ENCODE measurements around the gene MAN1C1.

The MAN1C1 gene

GRCh38 chr1:25774921-25775771 is 158.6 kb downstream of the MAN1C1 start:
- Histone ChIP-seq H4K8ac (ENCODE audit: low read depth, low read length) (no peak overlapping the region), H3K4me3 (ENCODE audit: low read length in 2 of 2) (no peak overlapping the region), H2BK15ac (ENCODE audit: low read length) (no peak overlapping the region), H3K36me3 (replicated peaks in 1 of 2; ENCODE audit: control insufficient read depth in 2 of 2, insufficient read depth in 2 of 2, low read length in 2 of 2) (no peaks in the 10 kb centered on the region), H3K9ac (ENCODE audit: low read depth, low read length, poor library complexity) (peak overlapping the region; percentile 50), H2BK5ac (ENCODE audit: low read length) (no peak overlapping the region), H3K27ac (replicated peaks; ENCODE audit: low read length) (no peak overlapping the region), H3K4me1 (ENCODE audit: control insufficient read depth in 2 of 2, insufficient read depth in 1 of 2, low read depth in 1 of 2, low read length in 2 of 2) (peaks cover 21 to 34% of the 10 kb centered on the region in 2 donors), H3K23ac (ENCODE audit: low read depth, low read length, poor library complexity) (no peak overlapping the region), H3K14ac (ENCODE audit: low read length) (no peak overlapping the region), H4K91ac (ENCODE audit: low read depth, low read length, poor library complexity) (no peak overlapping the region), H2BK120ac (ENCODE audit: low read depth, low read length) (no peak overlapping the region), H3K4me2 (ENCODE audit: insufficient read depth, low read length, poor library complexity, severe bottlenecking) (no peak overlapping the region), H3K27me3 (ENCODE audit: control insufficient read depth in 3 of 3, insufficient read depth in 3 of 3, low read depth in 1 of 3, low read length in 3 of 3) (no peaks in the 10 kb centered on the region), H2AK5ac (ENCODE audit: low read depth, low read length) (peak overlapping the region; percentile 14), H3K18ac (ENCODE audit: low read length) (peak overlapping the region; percentile 60), H3K9me3 (replicated peaks in 1 of 2; ENCODE audit: control insufficient read depth in 2 of 2, insufficient read depth in 1 of 2, low read depth in 1 of 2, low read length in 2 of 2) (no peaks in the 10 kb centered on the region), H2AFZ (ENCODE audit: low read length) (no peak overlapping the region), H3K4ac (ENCODE audit: low read length) (no peak overlapping the region), H2BK12ac (ENCODE audit: low read length) (peak overlapping the region; percentile 52), H3K79me1 (ENCODE audit: low read depth, low read length) (no peaks in the 10 kb centered on the region)
- no CpG with 5 or more reads among the region's 16 CpGs for WGBS, 2 donors (ENCODE audit: extremely low coverage in 2 of 2, insufficient read length in 2 of 2, insufficient replicate concordance in 1 of 2)
- no peak for DNase-seq (ENCODE audit: low spot score)

GRCh38 chr1:25779388-25779787 is 162.8 kb downstream of the MAN1C1 start:
- Histone ChIP-seq H3K4ac (ENCODE audit: low read length) (no peak overlapping the region), H3K4me3 (ENCODE audit: low read length in 2 of 2) (no peak overlapping the region), H2BK120ac (ENCODE audit: low read depth, low read length) (no peak overlapping the region), H2BK15ac (ENCODE audit: low read length) (no peak overlapping the region), H3K14ac (ENCODE audit: low read length) (no peak overlapping the region), H4K91ac (ENCODE audit: low read depth, low read length, poor library complexity) (no peak overlapping the region), H3K18ac (ENCODE audit: low read length) (no peak overlapping the region), H2BK5ac (ENCODE audit: low read length) (no peak overlapping the region), H4K8ac (ENCODE audit: low read depth, low read length) (no peak overlapping the region), H3K23ac (ENCODE audit: low read depth, low read length, poor library complexity) (no peak overlapping the region), H3K9ac (ENCODE audit: low read depth, low read length, poor library complexity) (no peak overlapping the region), H3K4me2 (ENCODE audit: insufficient read depth, low read length, poor library complexity, severe bottlenecking) (no peak overlapping the region), H2BK12ac (ENCODE audit: low read length) (no peak overlapping the region), H3K4me1 (ENCODE audit: control insufficient read depth in 2 of 2, insufficient read depth in 1 of 2, low read depth in 1 of 2, low read length in 2 of 2) (peaks cover 14 to 31% of the 10 kb centered on the region in 2 donors), H3K9me3 (replicated peaks in 1 of 2; ENCODE audit: control insufficient read depth in 2 of 2, insufficient read depth in 1 of 2, low read depth in 1 of 2, low read length in 2 of 2) (no peaks in the 10 kb centered on the region), H3K27me3 (ENCODE audit: control insufficient read depth in 3 of 3, insufficient read depth in 3 of 3, low read depth in 1 of 3, low read length in 3 of 3) (no peaks in the 10 kb centered on the region), H3K79me1 (ENCODE audit: low read depth, low read length) (no peaks in the 10 kb centered on the region), H2AK5ac (ENCODE audit: low read depth, low read length) (no peak overlapping the region), H3K36me3 (replicated peaks in 1 of 2; ENCODE audit: control insufficient read depth in 2 of 2, insufficient read depth in 2 of 2, low read length in 2 of 2) (no peaks in the 10 kb centered on the region), H2AFZ (ENCODE audit: low read length) (no peak overlapping the region), H3K27ac (replicated peaks; ENCODE audit: low read length) (no peak overlapping the region)
- WGBS, 2 donors (ENCODE audit: extremely low coverage in 2 of 2, insufficient read length in 2 of 2, insufficient replicate concordance in 1 of 2): no CpG with 5 or more reads among the region's 8 CpGs
- no peak for DNase-seq (ENCODE audit: low spot score)

- Histone ChIP-seq H2BK5ac (ENCODE audit: low read length) (no peak overlapping the region), H3K4me1 (ENCODE audit: control insufficient read depth in 2 of 2, insufficient read depth in 1 of 2, low read depth in 1 of 2, low read length in 2 of 2) (peaks cover 16 to 35% of the 10 kb centered on the region in 2 donors), H3K79me1 (ENCODE audit: low read depth, low read length) (no peaks in the 10 kb centered on the region), H3K27ac (replicated peaks; ENCODE audit: low read length) (no peak overlapping the region), H3K4me3 (ENCODE audit: low read length in 2 of 2) (no peak overlapping the region), H4K91ac (ENCODE audit: low read depth, low read length, poor library complexity) (no peak overlapping the region), H3K18ac (ENCODE audit: low read length) (no peak overlapping the region), H3K9ac (ENCODE audit: low read depth, low read length, poor library complexity) (no peak overlapping the region), H3K27me3 (ENCODE audit: control insufficient read depth in 3 of 3, insufficient read depth in 3 of 3, low read depth in 1 of 3, low read length in 3 of 3) (no peaks in the 10 kb centered on the region), H2AK5ac (ENCODE audit: low read depth, low read length) (no peak overlapping the region), H3K4ac (ENCODE audit: low read length) (no peak overlapping the region), H3K14ac (ENCODE audit: low read length) (no peak overlapping the region), H2BK120ac (ENCODE audit: low read depth, low read length) (no peak overlapping the region), H2AFZ (ENCODE audit: low read length) (no peak overlapping the region), H3K4me2 (ENCODE audit: insufficient read depth, low read length, poor library complexity, severe bottlenecking) (no peak overlapping the region), H3K36me3 (replicated peaks in 1 of 2; ENCODE audit: control insufficient read depth in 2 of 2, insufficient read depth in 2 of 2, low read length in 2 of 2) (no peaks in the 10 kb centered on the region), H2BK15ac (ENCODE audit: low read length) (no peak overlapping the region), H4K8ac (ENCODE audit: low read depth, low read length) (no peak overlapping the region), H2BK12ac (ENCODE audit: low read length) (no peak overlapping the region), H3K9me3 (replicated peaks in 1 of 2; ENCODE audit: control insufficient read depth in 2 of 2, insufficient read depth in 1 of 2, low read depth in 1 of 2, low read length in 2 of 2) (no peaks in the 10 kb centered on the region), H3K23ac (ENCODE audit: low read depth, low read length, poor library complexity) (no peak overlapping the region)
- WGBS, 2 donors (ENCODE audit: extremely low coverage in 2 of 2, insufficient read length in 2 of 2, insufficient replicate concordance in 1 of 2): no CpG with 5 or more reads among the region's 4 CpGs
- no peak for DNase-seq (ENCODE audit: low spot score)
Observed at GRCh38 chr1:25779894-25780293, 163.3 kb downstream of the MAN1C1 start.

GRCh38 chr1:25780318-25781129 is 163.9 kb downstream of the MAN1C1 start:
- Histone ChIP-seq H3K36me3 (replicated peaks in 1 of 2; ENCODE audit: control insufficient read depth in 2 of 2, insufficient read depth in 2 of 2, low read length in 2 of 2) (no peaks in the 10 kb centered on the region), H2BK5ac (ENCODE audit: low read length) (no peak overlapping the region), H3K27ac (replicated peaks; ENCODE audit: low read length) (no peak overlapping the region), H3K9ac (ENCODE audit: low read depth, low read length, poor library complexity) (peak overlapping the region; percentile 36), H3K23ac (ENCODE audit: low read depth, low read length, poor library complexity) (peak overlapping the region; percentile 61), H3K4ac (ENCODE audit: low read length) (no peak overlapping the region), H3K4me1 (ENCODE audit: control insufficient read depth in 2 of 2, insufficient read depth in 1 of 2, low read depth in 1 of 2, low read length in 2 of 2) (peaks cover 11 to 34% of the 10 kb centered on the region in 2 donors), H2BK120ac (ENCODE audit: low read depth, low read length) (no peak overlapping the region), H3K4me2 (ENCODE audit: insufficient read depth, low read length, poor library complexity, severe bottlenecking) (no peak overlapping the region), H3K4me3 (ENCODE audit: low read length in 2 of 2) (no peak overlapping the region), H3K9me3 (replicated peaks in 1 of 2; ENCODE audit: control insufficient read depth in 2 of 2, insufficient read depth in 1 of 2, low read depth in 1 of 2, low read length in 2 of 2) (no peaks in the 10 kb centered on the region), H2AFZ (ENCODE audit: low read length) (no peak overlapping the region), H2AK5ac (ENCODE audit: low read depth, low read length) (peak overlapping the region; percentile 82), H3K79me1 (ENCODE audit: low read depth, low read length) (no peaks in the 10 kb centered on the region), H4K91ac (ENCODE audit: low read depth, low read length, poor library complexity) (peak overlapping the region; percentile 45), H4K8ac (ENCODE audit: low read depth, low read length) (no peak overlapping the region), H3K27me3 (ENCODE audit: control insufficient read depth in 3 of 3, insufficient read depth in 3 of 3, low read depth in 1 of 3, low read length in 3 of 3) (no peaks in the 10 kb centered on the region), H2BK12ac (ENCODE audit: low read length) (peak overlapping the region; percentile 35), H2BK15ac (ENCODE audit: low read length) (peak overlapping the region; percentile 69), H3K14ac (ENCODE audit: low read length) (no peak overlapping the region), H3K18ac (ENCODE audit: low read length) (peak overlapping the region; percentile 73)
- DNase-seq (ENCODE audit: low spot score): no peak
- WGBS, 2 donors (ENCODE audit: extremely low coverage in 2 of 2, insufficient read length in 2 of 2, insufficient replicate concordance in 1 of 2): no CpG with 5 or more reads among the region's 14 CpGs
